Measurements from ENCODE around the gene COL23A1. TPM values are rescaled to one million over a fixed set of nuclear protein-coding genes. Genes with fewer than 3 reads are reported as not detected.
A peak's percentile ranks its signal among the peaks of the same experiment; 100 is the strongest.

The COL23A1 gene
- total RNA-seq, 1 experiment from 2014 or later = 15.0 TPM

GRCh38 chr5:178470760-178471025 lies 119.5 kb downstream of the COL23A1 start (continued):
- no peak for TF ChIP-seq ATF6 (CRISPR knock-in tag; IDR thresholded peaks at IDR 0.05)
- no peak for TF ChIP-seq SP1 (CRISPR knock-in tag; conservative IDR thresholded peaks at IDR 0.05)
- TF ChIP-seq ZNF423 (CRISPR knock-in tag; IDR thresholded peaks at IDR 0.05) = no peak
- no peak for TF ChIP-seq ZNF232 (CRISPR knock-in tag; IDR thresholded peaks at IDR 0.05)
- TF ChIP-seq NFYB (CRISPR knock-in tag; conservative IDR thresholded peaks at IDR 0.05; ENCODE audit: low read depth) = no peak
- no peak for TF ChIP-seq CTCF (IDR thresholded peaks at IDR 0.05)
- no peak for TF ChIP-seq ETV6 (CRISPR knock-in tag; IDR thresholded peaks at IDR 0.05)
- TF ChIP-seq FOXJ3 (CRISPR knock-in tag; IDR thresholded peaks at IDR 0.05; ENCODE audit: borderline replicate concordance) = no peak

GRCh38 chr5:178469975-178470759 lies 120.0 kb downstream of the COL23A1 start:
- H3K9me3 Mint-ChIP-seq = no peaks in the 10 kb centered on the region
- H3K4me3 Mint-ChIP-seq = no peak overlapping the region
- TF ChIP-seq CBFB (CRISPR knock-in tag; IDR thresholded peaks at IDR 0.05; ENCODE audit: low read depth) (no peak), TEAD1 (CRISPR knock-in tag; IDR thresholded peaks at IDR 0.05) (no peak), RORB (CRISPR knock-in tag; IDR thresholded peaks at IDR 0.05) (no peak), MYBL2 (CRISPR knock-in tag; IDR thresholded peaks at IDR 0.05) (no peak), AFF4 (CRISPR knock-in tag; IDR thresholded peaks at IDR 0.05; ENCODE audit: borderline replicate concordance) (no peak), ZMAT4 (CRISPR knock-in tag; IDR thresholded peaks at IDR 0.05) (no peak), E2F4 (CRISPR knock-in tag; IDR thresholded peaks at IDR 0.05; ENCODE audit: borderline replicate concordance, low read depth) (no peak), ZNF416 (CRISPR knock-in tag; IDR thresholded peaks at IDR 0.05) (no peak), NFE2L1 (CRISPR knock-in tag; IDR thresholded peaks at IDR 0.05) (no peak), ZNF423 (CRISPR knock-in tag; IDR thresholded peaks at IDR 0.05) (no peak)
- ATAC-seq = no peak
- ChIA-PET POLR2A (no interaction called here), CTCF (interaction anchor here (1.0 to 5.2 kb wide), 3 partner anchors 9 to 120 kb away, joined by 4 to 61 read pairs (median 16); partner anchors contain the start of gene COL23A1)
- H3K4me1 Mint-ChIP-seq = peaks cover 15% of the 10 kb centered on the region
- H3K27ac Mint-ChIP-seq = 0 out of 2 replicates have a peak overlapping the region, but pooled peaks have one; percentile 3
- H3K36me3 Mint-ChIP-seq = no peaks in the 10 kb centered on the region
- H3K27me3 Mint-ChIP-seq (ENCODE audit: low read depth) = no peaks in the 10 kb centered on the region
- no peak for DNase-seq (ENCODE audit: low spot score)
